GM19193 (cell line): ENCODE measurements around the gene DMPK.

Source experiments
- POLR2A ChIP-seq: IDR thresholded peaks from 4 replicates; pipeline ENCODE4 v1.6.1; 2011; ENCODE audit not compliant: insufficient read depth, insufficient read length; ENCODE audit errors: extremely low read depth

Gene DMPK

GRCh38 chr19:45782820-45783785 lies 813 bp upstream of the DMPK start:
- TF ChIP-seq POLR2A, result no peak

- no peak for TF ChIP-seq POLR2A
These were observed 802 bp downstream of the DMPK start for GRCh38 chr19:45781214-45782161.

- no peak for TF ChIP-seq POLR2A
These were observed 1.7 kb downstream of the DMPK start for GRCh38 chr19:45780448-45781213.

GRCh38 chr19:45780146-45780447 lies 2.2 kb downstream of the DMPK start:
- no peak for TF ChIP-seq POLR2A

GRCh38 chr19:45779231-45780145 lies 2.8 kb downstream of the DMPK start:
- peak; percentile 11 for TF ChIP-seq POLR2A

GRCh38 chr19:45778010-45778661 lies 4.2 kb downstream of the DMPK start:
- TF ChIP-seq POLR2A, result no peak

GRCh38 chr19:45777395-45777961 lies 4.8 kb downstream of the DMPK start:
- TF ChIP-seq POLR2A, result no peak

- TF ChIP-seq POLR2A, result no peak
These were observed 7.5 kb downstream of the DMPK start for GRCh38 chr19:45774765-45775164.

GRCh38 chr19:45773384-45773783 lies 8.9 kb downstream of the DMPK start:
- no peak for TF ChIP-seq POLR2A

- no peak for TF ChIP-seq POLR2A
These were observed 9.4 kb downstream of the DMPK start for GRCh38 chr19:45772912-45773311.

GRCh38 chr19:45772130-45772840 lies 10.0 kb downstream of the DMPK start:
- TF ChIP-seq POLR2A, result no peak

GRCh38 chr19:45771311-45771933 lies 10.9 kb downstream of the DMPK start:
- TF ChIP-seq POLR2A, result no peak
